PC-9 (cell line): ENCODE results near the gene LRRC28.
A peak's percentile ranks its signal among the peaks of the same experiment; 100 is the strongest.

Experiments
- CTCF ChIP-seq: fragments of 200-600 bp; sonication (generic); conservative IDR thresholded peaks from 2 replicates; pipeline ENCODE4 v1.6.1; 2017; ENCODE audit warnings: mixed run types, antibody characterized with exemption, mild to moderate bottlenecking, moderate library complexity
- EZH2 ChIP-seq: fragments of 200-600 bp; sonication (generic); IDR thresholded peaks from 2 replicates; pipeline ENCODE4 v1.8.0; 2017; ENCODE audit warnings: antibody characterized with exemption, low read depth

GRCh38 chr15:99390667-99391066 is 139.4 kb downstream of the LRRC28 start:
- TF ChIP-seq CTCF (0 out of 2 replicates have a peak, but pooled peaks have one; percentile 13), EZH2 (no peak)
